KMS-11 (cell line): Measurements from ENCODE around the gene ZNF792.
"Not testable (repeated sequence)": the region's sequence is repeated elsewhere in the genome, so short reads cannot be mapped to it uniquely, and the experiment has no call there.

ENCODE experiments used
- H2AFZ ChIP-seq: fragments of 200-600 bp; sonication (generic); 2 replicates; pipeline ENCODE4 v1.6.1; 2016; ENCODE audit warnings: antibody characterized with exemption, mixed run types, low read depth
- H3K27ac ChIP-seq: fragments of 200-600 bp; sonication (generic); 2 replicates; pipeline ENCODE4 v1.6.1; 2016; ENCODE audit warnings: mild to moderate bottlenecking, mixed run types
- H3K27me3 ChIP-seq: fragments of 200-600 bp; sonication (generic); 2 replicates; pipeline ENCODE4 v1.6.1; 2017; ENCODE audit warnings: mild to moderate bottlenecking, low read depth, mixed run types, moderate library complexity; ENCODE audit not compliant: insufficient read depth
- H3K36me3 ChIP-seq: fragments of 200-600 bp; sonication (generic); 2 replicates; pipeline ENCODE4 v1.6.1; 2017; ENCODE audit warnings: mild to moderate bottlenecking, mixed run types; ENCODE audit not compliant: insufficient read depth
- H3K4me1 ChIP-seq: fragments of 200-600 bp; sonication (generic); 2 replicates; pipeline ENCODE4 v1.6.1; 2016; ENCODE audit warnings: mild to moderate bottlenecking, low read depth, mixed run types; ENCODE audit not compliant: poor library complexity, severe bottlenecking
- H3K4me2 ChIP-seq: fragments of 200-600 bp; sonication (generic); 2 replicates; pipeline ENCODE4 v1.7.0; 2016; ENCODE audit warnings: mild to moderate bottlenecking, mixed run types
- H3K4me3 ChIP-seq: fragments of 200-600 bp; sonication (generic); IDR thresholded peaks from 2 replicates; pipeline ENCODE4 v1.6.1; 2017; ENCODE audit warnings: low read depth, low read length, mixed read lengths; ENCODE audit not compliant: insufficient read depth
- H3K79me2 ChIP-seq: fragments of 200-600 bp; sonication (generic); 2 replicates; pipeline ENCODE4 v1.6.1; 2016; ENCODE audit warnings: low read depth, mixed run types; ENCODE audit not compliant: insufficient read depth
- H3K9ac ChIP-seq: fragments of 200-600 bp; sonication (generic); 2 replicates; pipeline ENCODE4 v1.6.1; 2016; ENCODE audit warnings: mild to moderate bottlenecking, mixed run types
- H4K20me1 ChIP-seq: fragments of 200-600 bp; sonication (generic); 2 replicates; pipeline ENCODE4 v1.6.1; 2016; ENCODE audit warnings: mild to moderate bottlenecking, mixed run types; ENCODE audit not compliant: insufficient read depth
- CTCF ChIP-seq: fragments of 200-600 bp; sonication (generic); conservative IDR thresholded peaks from 2 replicates; pipeline ENCODE4 v1.6.1; 2017; ENCODE audit warnings: low read depth, mild to moderate bottlenecking, antibody characterized with exemption, low read length, moderate library complexity, mixed read lengths

ZNF792 gene

GRCh38 chr19:34998777-34999497 is 34.9 kb upstream of the ZNF792 start:
- no peak overlapping the region for H3K4me2 ChIP-seq
- peaks cover 4% of the 10 kb centered on the region for H3K4me1 ChIP-seq
- no peak overlapping the region for H2AFZ ChIP-seq
- no peaks in the 10 kb centered on the region for H4K20me1 ChIP-seq
- no peaks in the 10 kb centered on the region; the same call in 1 of the 2 replicates for H3K27me3 ChIP-seq
- TF ChIP-seq CTCF = no peak
- H3K4me3 ChIP-seq = no peak overlapping the region
- H3K27ac ChIP-seq = no peak overlapping the region
- no peaks in the 10 kb centered on the region for H3K79me2 ChIP-seq
- no peak overlapping the region for H3K9ac ChIP-seq
- no peaks in the 10 kb centered on the region for H3K36me3 ChIP-seq

GRCh38 chr19:34998224-34998623 is 34.2 kb upstream of the ZNF792 start:
- not testable (repeated sequence) for H3K9ac ChIP-seq, H4K20me1 ChIP-seq, H3K4me1 ChIP-seq, H3K27ac ChIP-seq, H3K79me2 ChIP-seq, H3K27me3 ChIP-seq, H3K36me3 ChIP-seq, H3K4me2 ChIP-seq, H3K4me3 ChIP-seq, H2AFZ ChIP-seq

- H3K27me3 ChIP-seq = no peaks in the 10 kb centered on the region; the same call in 1 of the 2 replicates
- H3K27ac ChIP-seq = no peak overlapping the region
- H3K4me1 ChIP-seq = peaks cover 4% of the 10 kb centered on the region
- no peak for TF ChIP-seq CTCF
- no peak overlapping the region for H3K4me3 ChIP-seq
- no peak overlapping the region for H3K4me2 ChIP-seq
- no peak overlapping the region for H3K9ac ChIP-seq
- H4K20me1 ChIP-seq = no peaks in the 10 kb centered on the region
- no peaks in the 10 kb centered on the region for H3K79me2 ChIP-seq
- H2AFZ ChIP-seq = no peak overlapping the region
- H3K36me3 ChIP-seq = no peaks in the 10 kb centered on the region
Observed at GRCh38 chr19:34997071-34997617, 33.1 kb upstream of the ZNF792 start.

- Histone ChIP-seq H2AFZ (no peak overlapping the region), H3K79me2 (no peaks in the 10 kb centered on the region), H4K20me1 (no peaks in the 10 kb centered on the region), H3K27ac (no peak overlapping the region), H3K4me1 (no peaks in the 10 kb centered on the region), H3K27me3 (no peaks in the 10 kb centered on the region; the same call in 1 of the 2 replicates), H3K9ac (no peak overlapping the region), H3K36me3 (no peaks in the 10 kb centered on the region), H3K4me3 (no peak overlapping the region), H3K4me2 (no peak overlapping the region)
- TF ChIP-seq CTCF = no peak
Observed at GRCh38 chr19:34995551-34995950, 31.5 kb upstream of the ZNF792 start.
